Right renal pelvis (tissue), 4 donors: Measurements from ENCODE around the gene SIGLEC1. TPM values are rescaled to one million over a fixed set of nuclear protein-coding genes. Genes with fewer than 3 reads are reported as not detected.

ENCODE experiments used
- DNase-seq, 4 donors: peaks; one replicate each; pipeline ENCODE4 v3.0.0-alpha.2; 2013; ENCODE audit warnings: low read depth in 4 of 4, low spot score in 3 of 4, missing footprints in 1 of 4
- polyA plus RNA-seq, 4 donors: library from polyadenylated mRNA; unstranded; fragments of 120-200 nt; gene quantifications; one replicate each; pipeline ENCODE4 v1.2.1, GENCODE V29; 2013; ENCODE audit not compliant: insufficient read length in 4 of 4

SIGLEC1 gene
- polyA plus RNA-seq, 4 donors, result 0.51 to 1.3 (median 0.76) TPM

GRCh38 chr20:3702611-3703391, 9.6 kb downstream of the SIGLEC1 start:
- DNase-seq, result no peak

GRCh38 chr20:3701061-3701998, 11.1 kb downstream of the SIGLEC1 start:
- no peak for DNase-seq

GRCh38 chr20:3699037-3699436, 13.4 kb downstream of the SIGLEC1 start:
- no peak for DNase-seq

- DNase-seq, result no peak
These were observed 13.8 kb downstream of the SIGLEC1 start for GRCh38 chr20:3698591-3699001.

- DNase-seq, result no peak
These were observed 14.7 kb downstream of the SIGLEC1 start for GRCh38 chr20:3697588-3698305.

- no peak for DNase-seq
These were observed 15.4 kb downstream of the SIGLEC1 start for GRCh38 chr20:3696745-3697587.

- DNase-seq, result no peak
These were observed 16.2 kb downstream of the SIGLEC1 start for GRCh38 chr20:3696200-3696599.

GRCh38 chr20:3694864-3695263, 17.5 kb downstream of the SIGLEC1 start:
- DNase-seq, result no peak

GRCh38 chr20:3693376-3693775, 19.0 kb downstream of the SIGLEC1 start:
- DNase-seq, result no peak

GRCh38 chr20:3692706-3693294, 19.6 kb downstream of the SIGLEC1 start:
- no peak for DNase-seq

GRCh38 chr20:3691897-3692296, 20.5 kb downstream of the SIGLEC1 start:
- no peak for DNase-seq

GRCh38 chr20:3691306-3691705, 21.1 kb downstream of the SIGLEC1 start:
- no peak for DNase-seq

- no peak for DNase-seq
These were observed 22.0 kb downstream of the SIGLEC1 start for GRCh38 chr20:3690413-3690812.

- DNase-seq, result no peak
These were observed 22.4 kb downstream of the SIGLEC1 start for GRCh38 chr20:3689978-3690377.

GRCh38 chr20:3687655-3688054, 24.7 kb downstream of the SIGLEC1 start:
- no peak for DNase-seq

GRCh38 chr20:3686867-3687321, 25.5 kb downstream of the SIGLEC1 start:
- peak; percentile 64 to 79 (median 75) for DNase-seq

- no peak for DNase-seq
These were observed 26.0 kb downstream of the SIGLEC1 start for GRCh38 chr20:3686421-3686820.

- DNase-seq, result no peak
These were observed 27.1 kb downstream of the SIGLEC1 start for GRCh38 chr20:3685341-3685740.

GRCh38 chr20:3681931-3682781, 30.2 kb downstream of the SIGLEC1 start, which contains the start of gene ADAM33:
TSS of gene ADAM33 (minus strand) at chr20:3682010. CDS start at chr20:3682004, 6 bp downstream.
- no peak for DNase-seq
